Bronchial smooth muscle cell (primary cell): ENCODE data around the gene ZNF319. TPM values are rescaled to one million over a fixed set of nuclear protein-coding genes. Genes with fewer than 3 reads are reported as not detected.

Experiments
- total RNA-seq: library from RNA; depleted of rRNA; stranded (reverse); fragments of >200 nt; gene quantifications from 2 replicates; pipeline ENCODE4 v1.2.1, GENCODE V29; 2014

ZNF319 gene
- 1.7 and 2.2 TPM in 2 replicates for total RNA-seq

DNA sequence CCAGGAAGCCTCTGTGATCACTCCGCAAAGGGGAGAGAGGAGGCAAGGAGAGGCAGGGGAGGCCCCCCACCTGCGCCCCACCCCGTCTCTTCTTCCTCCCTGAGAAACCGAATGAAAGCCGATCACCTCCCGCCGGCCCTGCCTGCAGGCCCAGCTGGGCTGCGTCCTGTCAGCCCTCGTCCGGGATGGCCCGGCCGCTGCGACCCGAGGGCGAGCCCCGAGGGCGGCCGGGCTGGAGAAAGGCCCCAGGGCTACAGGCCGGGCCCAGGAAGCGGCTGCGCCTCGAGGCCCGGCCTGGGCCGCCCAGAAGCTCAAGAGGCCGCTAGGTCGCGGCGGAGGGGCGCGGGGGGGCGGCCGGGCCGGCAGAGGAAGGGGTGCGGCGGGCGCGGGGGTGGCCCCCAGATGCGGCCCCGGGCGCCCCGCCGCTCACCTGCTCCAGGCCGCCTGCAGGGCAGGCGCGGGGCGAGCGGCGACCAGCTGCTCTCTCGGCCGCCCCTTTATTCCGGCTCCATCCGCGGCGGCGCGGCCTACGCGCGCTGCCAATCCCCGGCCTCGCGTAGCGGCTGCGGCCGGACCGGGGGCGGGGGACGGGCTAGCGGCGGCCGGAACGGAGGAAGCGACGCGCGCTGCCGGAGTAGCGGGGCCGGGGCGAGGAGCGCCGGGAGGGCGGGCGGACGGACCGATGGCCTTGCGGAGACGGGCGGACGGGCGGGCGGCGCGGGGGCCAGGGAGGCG is at the start of gene ZNF319:
TSS of gene ZNF319 (minus strand) at position 702 of the 735 bp plus-strand sequence. CDS start 2,407 bp downstream, outside the sequence.

DNA sequence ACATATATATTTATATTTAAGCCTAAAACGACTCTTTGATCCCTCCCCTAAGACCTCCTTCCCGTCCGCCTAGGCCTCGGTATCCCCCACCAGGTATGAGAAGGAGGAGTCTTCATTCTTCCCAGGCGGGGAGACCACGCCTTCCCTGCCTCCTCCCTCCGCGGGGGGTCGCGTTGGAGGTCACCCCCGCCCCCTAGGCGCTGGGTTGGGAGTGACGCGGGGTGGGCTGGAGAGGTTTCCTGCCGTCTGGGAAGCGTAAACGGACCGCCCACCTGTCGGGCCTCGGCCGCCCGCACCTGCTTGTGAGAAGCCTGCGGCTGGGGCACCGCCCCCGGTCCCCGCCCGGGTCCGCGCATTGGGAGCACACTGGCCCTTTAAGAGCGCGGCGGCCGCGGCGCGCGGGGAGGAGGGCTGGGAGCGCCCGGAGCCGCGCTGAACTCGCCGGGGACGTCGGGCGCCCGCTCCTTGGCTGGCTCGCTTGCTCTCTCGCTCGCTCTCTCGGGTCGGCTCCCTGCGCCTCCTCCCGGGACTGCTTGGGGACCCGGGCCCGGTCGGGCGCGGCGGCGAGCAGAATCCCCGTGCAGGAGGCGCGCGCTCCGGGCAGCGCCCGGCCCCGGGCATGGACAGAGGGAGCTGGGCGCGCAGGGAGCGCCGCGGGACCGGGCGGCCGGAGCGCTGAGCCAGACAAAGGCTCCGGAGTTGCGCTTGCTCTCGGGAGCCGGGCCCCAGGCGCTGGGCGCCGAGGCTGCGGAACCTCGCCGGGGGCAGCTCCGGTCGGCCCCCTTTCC is 25.1 kb upstream of the ZNF319 start, which contains the start of gene MMP15:
TSS of gene MMP15 (plus strand) at position 404 of the 788 bp plus-strand sequence. CDS start 597 bp downstream, outside the sequence.

DNA sequence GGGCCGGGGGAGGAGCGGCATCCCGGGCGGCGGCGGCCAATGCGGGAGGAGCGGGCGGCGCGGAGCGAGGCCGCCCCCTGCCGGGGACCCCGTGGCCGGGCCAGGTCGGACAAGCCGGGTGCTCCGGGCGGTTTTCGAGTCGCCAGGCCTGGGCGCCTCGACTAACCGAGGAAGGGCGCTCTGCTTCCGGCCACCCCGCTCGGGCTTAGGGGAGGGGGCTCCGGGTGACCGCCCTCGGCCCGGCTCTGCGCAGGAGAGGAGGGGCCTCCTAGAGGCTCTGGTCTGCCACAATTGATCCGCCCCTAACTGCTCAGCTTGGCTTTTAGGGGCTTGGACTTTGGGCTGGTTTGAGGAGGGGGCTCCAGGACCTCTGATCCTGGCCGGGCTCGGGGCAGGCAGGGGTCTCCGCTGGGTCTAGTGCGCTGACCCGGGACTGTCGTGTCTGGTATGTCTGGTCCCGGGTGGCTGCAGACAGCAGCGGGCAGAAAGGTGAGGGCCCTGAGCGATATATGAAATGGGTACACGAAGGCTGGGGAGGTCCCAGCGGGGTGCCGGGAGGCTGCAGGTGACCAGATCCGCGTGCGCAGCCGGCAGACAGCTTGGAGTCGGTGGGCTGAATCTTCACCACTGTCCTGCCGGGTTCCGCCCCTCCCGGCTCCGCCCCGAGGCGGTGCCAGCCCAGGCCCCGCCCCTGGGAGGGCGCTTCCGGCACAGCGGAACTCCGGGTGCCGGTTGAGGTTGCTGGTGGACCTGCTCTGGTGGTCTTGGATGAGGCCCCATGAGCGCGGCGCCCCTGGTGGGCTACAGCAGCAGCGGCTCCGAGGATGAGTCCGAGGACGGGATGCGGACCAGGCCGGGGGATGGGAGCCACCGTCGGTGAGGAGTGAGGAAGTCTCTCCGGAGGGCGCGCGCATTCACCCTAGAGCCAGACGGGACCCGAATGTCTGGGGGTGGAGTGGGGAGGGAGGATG is 519 bp upstream of the ZNF319 start, which contains the start of gene USB1:
TSS of gene USB1 (plus strand) at position 702 of the 971 bp plus-strand sequence. CDS start at position 779, 77 bp downstream.

DNA sequence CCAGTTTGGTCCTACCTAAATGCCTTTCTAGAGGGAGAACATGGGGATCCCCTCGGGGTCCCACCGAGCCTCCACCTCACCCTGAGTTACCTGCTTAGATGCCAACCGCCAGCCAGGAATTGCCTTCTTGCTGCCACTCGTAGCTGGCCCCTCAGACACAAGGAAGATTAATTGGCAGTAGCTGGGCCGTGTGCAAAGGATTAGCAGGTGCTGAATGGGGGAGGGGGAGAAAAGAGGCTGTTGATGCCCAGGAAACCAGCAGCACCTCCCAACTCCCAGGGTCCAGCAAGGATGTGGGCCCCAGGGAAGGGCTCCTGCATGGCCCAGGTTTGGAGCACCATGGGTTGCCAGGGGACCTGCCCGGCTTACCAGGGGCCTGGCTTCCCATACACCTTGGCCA is 29.5 kb downstream of the ZNF319 start, which contains the start of gene CNGB1:
TSS of gene CNGB1 (minus strand) at position 159 of the 400 bp plus-strand sequence. CDS start 3,842 bp downstream, outside the sequence.

Other genes starting within 250 kb of the ZNF319 start
- 19.7 and 20.2 TPM in 2 replicates for gene KIFC3, start 198.2 kb downstream of the ZNF319 start, total RNA-seq
- gene CNGB1, start 29.5 kb downstream of the ZNF319 start, total RNA-seq, result not detected in 2 replicates
- gene USB1, start 735 bp upstream of the ZNF319 start, total RNA-seq, result 11.2 and 14.3 TPM in 2 replicates
- gene MMP15, start 25.1 kb upstream of the ZNF319 start, total RNA-seq, result 1.2 and 1.3 TPM in 2 replicates
- gene CFAP20, start 128.7 kb upstream of the ZNF319 start, total RNA-seq, result 21.7 and 25.1 TPM in 2 replicates
- 22.5 and 24.6 TPM in 2 replicates for gene CSNK2A2, start 197.4 kb upstream of the ZNF319 start, total RNA-seq